ENCODE measurements around the gene RASD2.

RASD2 gene

GRCh38 chr22:35561796-35562526 lies 21.3 kb downstream of the RASD2 start:
- DNase-seq: no peak

- no peak for DNase-seq
Observed at GRCh38 chr22:35563211-35563610, 22.6 kb downstream of the RASD2 start.

- no peak for DNase-seq
Observed at GRCh38 chr22:35564975-35565867, 24.6 kb downstream of the RASD2 start.

GRCh38 chr22:35567351-35568141 lies 26.9 kb downstream of the RASD2 start:
- DNase-seq: no peak

- no peak for DNase-seq
Observed at GRCh38 chr22:35568751-35569739, 28.4 kb downstream of the RASD2 start.

- DNase-seq: no peak
Observed at GRCh38 chr22:35569916-35570315, 29.3 kb downstream of the RASD2 start.

- no peak for DNase-seq
Observed at GRCh38 chr22:35570686-35571194, 30.1 kb downstream of the RASD2 start.

GRCh38 chr22:35572556-35572955 lies 31.9 kb downstream of the RASD2 start:
- peak in 1 of 2 donors; percentile 31 for DNase-seq

GRCh38 chr22:35575116-35575748 lies 34.6 kb downstream of the RASD2 start:
- peak in 1 of 2 donors; percentile 10 for DNase-seq

GRCh38 chr22:35576671-35577070 lies 36.0 kb downstream of the RASD2 start:
- no peak for DNase-seq

- DNase-seq: no peak
Observed at GRCh38 chr22:35577799-35578659, 37.4 kb downstream of the RASD2 start.

- DNase-seq: no peak
Observed at GRCh38 chr22:35578836-35579575, 38.4 kb downstream of the RASD2 start.

GRCh38 chr22:35580351-35581022 lies 39.9 kb downstream of the RASD2 start:
- no peak for DNase-seq

GRCh38 chr22:35581023-35581413 lies 40.4 kb downstream of the RASD2 start:
- DNase-seq: no peak

GRCh38 chr22:35582218-35582860 lies 41.7 kb downstream of the RASD2 start:
- no peak for DNase-seq

- peak; percentile 45 to 60 for DNase-seq
Observed at GRCh38 chr22:35582861-35583670, 42.4 kb downstream of the RASD2 start.

- no peak for DNase-seq
Observed at GRCh38 chr22:35586771-35587170, 46.1 kb downstream of the RASD2 start.
